CD4-positive, alpha-beta T cell treated with Interleukin-6 for 4 hours (primary cell): ENCODE data around the gene ADAMTS8.

Source experiments
- DNase-seq: peaks from one replicate; pipeline ENCODE4 v3.0.0-alpha.2; 2020; ENCODE audit warnings: mixed read lengths

Gene ADAMTS8

GRCh38 chr11:130428316-130429119 is at the start of gene ADAMTS8:
ADAMTS8 (minus strand) TSS chr11:130428609; CDS start chr11:130428286, 323 bp downstream.
- DNase-seq: no peak

- DNase-seq: no peak
Observed at GRCh38 chr11:130477586-130478203, 49.3 kb upstream of the ADAMTS8 start.

- no peak for DNase-seq
Observed at GRCh38 chr11:130476922-130477491, 48.6 kb upstream of the ADAMTS8 start.

- DNase-seq: no peak
Observed at GRCh38 chr11:130476200-130476921, 48.0 kb upstream of the ADAMTS8 start.

GRCh38 chr11:130475426-130476053 is 47.1 kb upstream of the ADAMTS8 start:
- DNase-seq: no peak

- no peak for DNase-seq
Observed at GRCh38 chr11:130474637-130475400, 46.4 kb upstream of the ADAMTS8 start.

- DNase-seq: no peak
Observed at GRCh38 chr11:130473795-130474377, 45.5 kb upstream of the ADAMTS8 start.

- no peak for DNase-seq
Observed at GRCh38 chr11:130473056-130473794, 44.8 kb upstream of the ADAMTS8 start.

- no peak for DNase-seq
Observed at GRCh38 chr11:130472434-130472961, 44.1 kb upstream of the ADAMTS8 start.

- DNase-seq: no peak
Observed at GRCh38 chr11:130471731-130472433, 43.5 kb upstream of the ADAMTS8 start.

GRCh38 chr11:130470832-130471706 is 42.7 kb upstream of the ADAMTS8 start:
- no peak for DNase-seq

- no peak for DNase-seq
Observed at GRCh38 chr11:130469181-130469580, 40.8 kb upstream of the ADAMTS8 start.

- DNase-seq: no peak
Observed at GRCh38 chr11:130467116-130467900, 38.9 kb upstream of the ADAMTS8 start.

GRCh38 chr11:130465263-130465662 is 36.9 kb upstream of the ADAMTS8 start:
- DNase-seq: no peak

GRCh38 chr11:130464291-130464812 is 35.9 kb upstream of the ADAMTS8 start:
- DNase-seq: no peak

GRCh38 chr11:130462931-130463330 is 34.5 kb upstream of the ADAMTS8 start:
- DNase-seq: no peak

GRCh38 chr11:130462101-130462885 is 33.9 kb upstream of the ADAMTS8 start:
- DNase-seq: no peak
